ENCODE measurements around the gene ATXN1. TPM values are rescaled to one million over a fixed set of nuclear protein-coding genes. Genes with fewer than 3 reads are reported as not detected.

The ATXN1 gene
- total RNA-seq, 1 donor from 2014 or later, result 33.7 TPM

GRCh38 chr6:16736856-16737775, 24.1 kb downstream of the ATXN1 start:
- H3K27ac Mint-ChIP-seq, result peak overlapping the region; percentile 4
- no peak for DNase-seq (ENCODE audit: extremely low spot score, unreplicated experiment)
- no peak overlapping the region for H3K4me3 Mint-ChIP-seq
- no peak for TF ChIP-seq CTCF (conservative IDR thresholded peaks at IDR 0.05)
- H3K9me3 Mint-ChIP-seq, result no peaks in the 10 kb centered on the region
- peaks cover 27% of the 10 kb centered on the region for H3K36me3 Mint-ChIP-seq
- H3K27me3 Mint-ChIP-seq, result no peaks in the 10 kb centered on the region
- H3K4me1 Mint-ChIP-seq (ENCODE audit: unreplicated experiment), result peaks cover 43% of the 10 kb centered on the region

- Mint-ChIP-seq H3K9me3 (no peaks in the 10 kb centered on the region), H3K4me1 (ENCODE audit: unreplicated experiment) (peaks cover 51% of the 10 kb centered on the region), H3K27me3 (no peaks in the 10 kb centered on the region), H3K4me3 (no peak overlapping the region), H3K36me3 (peaks cover 18% of the 10 kb centered on the region), H3K27ac (no peak overlapping the region)
- no peak for DNase-seq (ENCODE audit: extremely low spot score, unreplicated experiment)
- no peak for TF ChIP-seq CTCF (conservative IDR thresholded peaks at IDR 0.05)
These were observed 26.2 kb downstream of the ATXN1 start for GRCh38 chr6:16735014-16735413.

- Mint-ChIP-seq H3K9me3 (no peaks in the 10 kb centered on the region), H3K27ac (no peak overlapping the region), H3K36me3 (peaks cover 8% of the 10 kb centered on the region), H3K4me1 (ENCODE audit: unreplicated experiment) (peaks cover 47% of the 10 kb centered on the region), H3K27me3 (no peaks in the 10 kb centered on the region), H3K4me3 (no peak overlapping the region)
- DNase-seq (ENCODE audit: extremely low spot score, unreplicated experiment), result no peak
- TF ChIP-seq CTCF (conservative IDR thresholded peaks at IDR 0.05), result no peak
These were observed 28.2 kb downstream of the ATXN1 start for GRCh38 chr6:16733085-16733484.

GRCh38 chr6:16731478-16732051, 29.7 kb downstream of the ATXN1 start:
- H3K4me3 Mint-ChIP-seq, result peak overlapping the region; percentile 5
- no peak for DNase-seq (ENCODE audit: extremely low spot score, unreplicated experiment)
- no peaks in the 10 kb centered on the region for H3K9me3 Mint-ChIP-seq
- peaks cover 4% of the 10 kb centered on the region for H3K36me3 Mint-ChIP-seq
- peak overlapping the region; percentile 48 for H3K27ac Mint-ChIP-seq
- peaks cover 37% of the 10 kb centered on the region for H3K4me1 Mint-ChIP-seq (ENCODE audit: unreplicated experiment)
- H3K27me3 Mint-ChIP-seq, result no peaks in the 10 kb centered on the region
- no peak for TF ChIP-seq CTCF (conservative IDR thresholded peaks at IDR 0.05)

GRCh38 chr6:16730738-16731477, 30.4 kb downstream of the ATXN1 start:
- Mint-ChIP-seq H3K4me3 (peak overlapping the region; percentile 58), H3K4me1 (ENCODE audit: unreplicated experiment) (peaks cover 35% of the 10 kb centered on the region), H3K27me3 (no peaks in the 10 kb centered on the region), H3K36me3 (peaks cover 4% of the 10 kb centered on the region), H3K27ac (peak overlapping the region; percentile 48), H3K9me3 (no peaks in the 10 kb centered on the region)
- TF ChIP-seq CTCF (conservative IDR thresholded peaks at IDR 0.05), result no peak
- no peak for DNase-seq (ENCODE audit: extremely low spot score, unreplicated experiment)
